ENCODE measurements around the gene MTA2. TPM values are rescaled to one million over a fixed set of nuclear protein-coding genes. Genes with fewer than 3 reads are reported as not detected.
A peak's percentile ranks its signal among the peaks of the same experiment; 100 is the strongest.

The MTA2 gene
- total RNA-seq, 1 experiment from 2014 or later = 97.2 TPM

- peaks cover 64% of the 10 kb centered on the region for H3K36me3 Mint-ChIP-seq (ENCODE audit: insufficient read depth, unreplicated experiment)
These were observed 8.1 kb downstream of the MTA2 start for GRCh38 chr11:62593434-62594044.

GRCh38 chr11:62592989-62593421 is 8.7 kb downstream of the MTA2 start:
- Mint-ChIP-seq H3K27me3 (ENCODE audit: unreplicated experiment) (no peaks in the 10 kb centered on the region), H3K9me3 (ENCODE audit: low read depth, unreplicated experiment) (no peaks in the 10 kb centered on the region), H3K4me1 (ENCODE audit: low read depth, unreplicated experiment) (no peaks in the 10 kb centered on the region), H3K4me3 (ENCODE audit: low read depth, unreplicated experiment) (peak overlapping the region; percentile 2), H3K36me3 (ENCODE audit: insufficient read depth, unreplicated experiment) (peaks cover 59% of the 10 kb centered on the region), H3K27ac (ENCODE audit: unreplicated experiment) (no peak overlapping the region)
- intact Hi-C loops (cut with micrococcal nuclease; ENCODE audit: unreplicated experiment) = no loop called here
- no TSS peak for BruUV-seq (replicated peaks)
- CTCF ChIA-PET = no interaction called here
- DNase-seq = no peak
- TF ChIP-seq CTCF (IDR thresholded peaks at IDR 0.05; ENCODE audit: unreplicated experiment) = no peak

More at GRCh38 chr11:62593434-62594044, 8.1 kb downstream of the MTA2 start:
- H3K4me3 Mint-ChIP-seq (ENCODE audit: low read depth, unreplicated experiment) = peak overlapping the region; percentile 2
- CTCF ChIA-PET = no interaction called here
- no TSS peak for BruUV-seq (replicated peaks)
- peak; percentile 80 for DNase-seq
- peak; percentile 55 for TF ChIP-seq CTCF (IDR thresholded peaks at IDR 0.05; ENCODE audit: unreplicated experiment)
- H3K9me3 Mint-ChIP-seq (ENCODE audit: low read depth, unreplicated experiment) = no peaks in the 10 kb centered on the region
- peak overlapping the region; percentile 9 for H3K27ac Mint-ChIP-seq (ENCODE audit: unreplicated experiment)
- intact Hi-C loops (cut with micrococcal nuclease; ENCODE audit: unreplicated experiment) = no loop called here
- no peaks in the 10 kb centered on the region for H3K4me1 Mint-ChIP-seq (ENCODE audit: low read depth, unreplicated experiment)
- no peaks in the 10 kb centered on the region for H3K27me3 Mint-ChIP-seq (ENCODE audit: unreplicated experiment)

GRCh38 chr11:62592146-62592815 is 9.4 kb downstream of the MTA2 start:
- Mint-ChIP-seq H3K36me3 (ENCODE audit: insufficient read depth, unreplicated experiment) (peaks cover 54% of the 10 kb centered on the region), H3K27ac (ENCODE audit: unreplicated experiment) (peak overlapping the region; percentile 71), H3K4me1 (ENCODE audit: low read depth, unreplicated experiment) (no peaks in the 10 kb centered on the region), H3K27me3 (ENCODE audit: unreplicated experiment) (no peaks in the 10 kb centered on the region), H3K4me3 (ENCODE audit: low read depth, unreplicated experiment) (peak overlapping the region; percentile 92), H3K9me3 (ENCODE audit: low read depth, unreplicated experiment) (no peaks in the 10 kb centered on the region)
- no peak for TF ChIP-seq CTCF (IDR thresholded peaks at IDR 0.05; ENCODE audit: unreplicated experiment)
- no TSS peak for BruUV-seq (replicated peaks)
- intact Hi-C loops (cut with micrococcal nuclease; ENCODE audit: unreplicated experiment) = no loop called here
- CTCF ChIA-PET = interaction anchor here (0.6 to 2.2 kb wide), 16 partner anchors 9 to 211 kb away, joined by 3 to 21 read pairs (median 4); partner anchors contain the start of genes C11orf98, CSKMT, EEF1G and GANAB
- no peak for DNase-seq

GRCh38 chr11:62591448-62592145 is 10.1 kb downstream of the MTA2 start, which contains the start of gene TUT1:
Gene TUT1, minus strand, starts transcription at chr11:62591523. Its CDS starts 38 bp downstream, at chr11:62591485.
- CTCF ChIA-PET = interaction anchor here (0.6 to 2.2 kb wide), 18 partner anchors 9 to 210 kb away, joined by 3 to 21 read pairs (median 4); partner anchors contain the start of genes C11orf98, CSKMT, EEF1G and GANAB
- TF ChIP-seq CTCF (IDR thresholded peaks at IDR 0.05; ENCODE audit: unreplicated experiment) = no peak
- TSS peak; percentile 100 for BruUV-seq (replicated peaks)
- no peaks in the 10 kb centered on the region for H3K9me3 Mint-ChIP-seq (ENCODE audit: low read depth, unreplicated experiment)
- intact Hi-C loops (cut with micrococcal nuclease; ENCODE audit: unreplicated experiment) = no loop called here
- H3K27me3 Mint-ChIP-seq (ENCODE audit: unreplicated experiment) = no peaks in the 10 kb centered on the region
- H3K4me1 Mint-ChIP-seq (ENCODE audit: low read depth, unreplicated experiment) = no peaks in the 10 kb centered on the region
- DNase-seq = peak; percentile 94
- peak within 1 kb of the TSS; percentile 92 for H3K4me3 Mint-ChIP-seq (ENCODE audit: low read depth, unreplicated experiment)
- H3K27ac Mint-ChIP-seq (ENCODE audit: unreplicated experiment) = peak within 1 kb of the TSS; percentile 71
- H3K36me3 Mint-ChIP-seq (ENCODE audit: insufficient read depth, unreplicated experiment) = peaks cover 52% of the 10 kb centered on the region
